ENCODE data around the gene PRKN. TPM values are rescaled to one million over a fixed set of nuclear protein-coding genes. Genes with fewer than 3 reads are reported as not detected.

PRKN gene
- total and polyA plus RNA-seq, 9 of the 15 experiments (the other 6 are each of a cell fraction or from before 2014, with no cell fraction given) = 0.03 to 0.96 (median 0.15) TPM; not detected in 2

- no peak for TF ChIP-seq PRDM10 (IDR thresholded peaks at IDR 0.05; ENCODE audit: partially characterized antibody)
- no peak for TF ChIP-seq MTA2 (IDR thresholded peaks at IDR 0.05; ENCODE audit: low read depth)
- no peak for TF ChIP-seq ZNF584 (CRISPR knock-in tag; IDR thresholded peaks at IDR 0.05; ENCODE audit: low read depth)
- TF ChIP-seq ZNF444 (CRISPR knock-in tag; IDR thresholded peaks at IDR 0.05) = no peak
- TF ChIP-seq CBX8 (IDR thresholded peaks at IDR 0.05; ENCODE audit: borderline replicate concordance, extremely low read depth, low read depth, low read length, poor library complexity, severe bottlenecking) = peak; percentile 99
Measured at GRCh38 chr6:161438430-161439030, 1289.0 kb downstream of the PRKN start (continued).

- TF ChIP-seq DDX20 (tag; IDR thresholded peaks at IDR 0.05; ENCODE audit: low read depth) (no peak), RB1 (IDR thresholded peaks at IDR 0.05; ENCODE audit: low read depth) (no peak), HMG20B (CRISPR knock-in tag; IDR thresholded peaks at IDR 0.05) (no peak), ZNF609 (CRISPR knock-in tag; IDR thresholded peaks at IDR 0.05; ENCODE audit: borderline replicate concordance) (no peak), TSC22D4 (tag; IDR thresholded peaks at IDR 0.05) (no peak), CHCHD3 (CRISPR knock-in tag; IDR thresholded peaks at IDR 0.05) (no peak)
- in situ Hi-C loops (cut with MboI) = no loop called here
- Histone ChIP-seq H3K27ac (ENCODE audit: extremely low read depth, low read depth, low read length) (no peak overlapping the region), H2AFZ (ENCODE audit: low read depth, low read length) (no peak overlapping the region), H3K79me2 (ENCODE audit: control insufficient read depth, insufficient read depth, low read length) (no peaks in the 10 kb centered on the region), H3K9me3 (replicated peaks; ENCODE audit: control insufficient read depth, insufficient read depth, low read depth, low read length) (no peaks in the 10 kb centered on the region), H3K9ac (ENCODE audit: insufficient read depth in 1 of 2, low read depth in 2 of 2, low read length in 2 of 2) (no peak overlapping the region), H4K20me1 (replicated peaks; ENCODE audit: control insufficient read depth, insufficient read depth, low read length) (no peaks in the 10 kb centered on the region), H3K9me1 (ENCODE audit: control insufficient read depth, insufficient read depth, low read length) (no peaks in the 10 kb centered on the region), H3K4me1 (replicated peaks in 1 of 2; ENCODE audit: control insufficient read depth in 2 of 2, insufficient read depth in 2 of 2, low read length in 2 of 2) (peaks cover 3 to 4% of the 10 kb centered on the region in 2 experiments; a peak in 4 of 5 replicates), H3K4me3 (no peak overlapping the region), H3K27me3 (ENCODE audit: control insufficient read depth in 2 of 2, insufficient read depth in 2 of 2, low read length in 2 of 2) (peaks cover 50 to 51% of the 10 kb centered on the region in 2 experiments), H3K36me3 (ENCODE audit: control insufficient read depth, insufficient read depth, low read length) (no peaks in the 10 kb centered on the region), H3K4me2 (ENCODE audit: insufficient read depth, low read length) (no peak overlapping the region)
- intact Hi-C loops (cut with micrococcal nuclease) = no loop called here
- WGBS (ENCODE audit: insufficient coverage, low coverage, missing lambda C conversion rate) = 1% methylated on average over 3 of the region's 3 CpGs
- ATAC-seq = no peak
- no peak for FAIRE-seq
- CTCF ChIA-PET (ENCODE audit: low intra/inter-chr PET ratio) = no interaction called here
- no peak for DNase-seq (ENCODE audit: extremely low read depth in 1 of 4, low spot score in 3 of 4)
- POLR2A ChIA-PET = no interaction called here
- BruUV-seq (replicated peaks) = no TSS peak
Measured at GRCh38 chr6:161437851-161438250, 1289.7 kb downstream of the PRKN start.
